H1 (cell line): Measurements from ENCODE around the gene NMU. TPM values are rescaled to one million over a fixed set of nuclear protein-coding genes. Genes with fewer than 3 reads are reported as not detected.

Source experiments
- BRCA1 ChIP-seq: IDR thresholded peaks from 2 replicates; pipeline ENCODE4 v1.6.1; 2012; ENCODE audit warnings: low read depth, low read length, improper control_type of control experiment
- EZH2 ChIP-seq: fragments of 200-600 bp; sonication (generic); IDR thresholded peaks from 2 replicates; pipeline ENCODE4 v1.7.1; 2012; ENCODE audit warnings: low read depth, mild to moderate bottlenecking, moderate library complexity, low read length, inconsistent platforms; ENCODE audit not compliant: severe bottlenecking
- HDAC6 ChIP-seq: IDR thresholded peaks from one replicate; pipeline ENCODE4 v1.7.1; 2012; ENCODE audit warnings: low read depth, mild to moderate bottlenecking, inconsistent platforms, low read length, moderate library complexity
- KDM4A ChIP-seq: IDR thresholded peaks from one replicate; pipeline ENCODE4 v1.7.1; 2012; ENCODE audit warnings: low read depth, mild to moderate bottlenecking, moderate library complexity, low read length, inconsistent platforms; ENCODE audit not compliant: severe bottlenecking
- RBBP5 ChIP-seq: IDR thresholded peaks from 2 replicates; pipeline ENCODE4 v1.7.1; 2012; ENCODE audit warnings: low read depth, mild to moderate bottlenecking, inconsistent platforms, low read length, moderate library complexity, borderline replicate concordance
- SIN3A ChIP-seq, 2 experiments: IDR thresholded peaks in 1 of 2; conservative IDR thresholded peaks in 1 of 2; 2 replicates each; pipeline ENCODE4 v1.6.1; 2011 to 2012; ENCODE audit warnings: low read length in 2 of 2, improper control_type of control experiment in 1 of 2, low read depth in 1 of 2, mild to moderate bottlenecking in 1 of 2
- SIRT6 ChIP-seq: IDR thresholded peaks from one replicate; pipeline ENCODE4 v1.7.1; 2012; ENCODE audit warnings: low read length, inconsistent platforms
- TAF7 ChIP-seq: optimal IDR thresholded peaks from 2 replicates; pipeline ENCODE3; 2011; ENCODE audit warnings: low read depth, mild to moderate bottlenecking, inconsistent platforms, low read length, moderate library complexity, borderline replicate concordance
- polyA plus RNA-seq, 7 experiments: library from polyadenylated mRNA; depleted of rRNA in 3 of 7; stranded (reverse) in 5 of 7; unstranded in 2 of 7; fragments of >200 nt in 5 of 7; fragments of 200-250 nt in 2 of 7; gene quantifications; 1 replicate in 5 of 7; 2 replicates in 1 of 7; 4 replicates in 1 of 7; pipeline versions ENCODE4 v1.2.1 to v1.2.3, GENCODE V29; 2011 to 2013; ENCODE audit warnings: missing spikeins in 2 of 7, mixed read lengths in 2 of 7
- total RNA-seq: library from RNA; stranded (reverse); fragmentation: NEBNext Ultra II Directional; extraction: Animal tissue kit (Norgen Biotek cat#: 25700); gene quantifications from 2 replicates; pipeline ENCODE4 v1.2.1, GENCODE V29; 2021
- TF ChIP-seq, protein P1 (sequence below): IDR thresholded peaks from 2 replicates; pipeline ENCODE4 v1.6.1; 2011; ENCODE audit warnings: low read depth, mild to moderate bottlenecking, low read length; ENCODE audit not compliant: insufficient read depth

The NMU gene
- total and polyA plus RNA-seq, 2 of the 8 experiments (the other 6 are each of a cell fraction or from before 2014, with no cell fraction given) = 30.5 to 50.4 TPM

DNA sequence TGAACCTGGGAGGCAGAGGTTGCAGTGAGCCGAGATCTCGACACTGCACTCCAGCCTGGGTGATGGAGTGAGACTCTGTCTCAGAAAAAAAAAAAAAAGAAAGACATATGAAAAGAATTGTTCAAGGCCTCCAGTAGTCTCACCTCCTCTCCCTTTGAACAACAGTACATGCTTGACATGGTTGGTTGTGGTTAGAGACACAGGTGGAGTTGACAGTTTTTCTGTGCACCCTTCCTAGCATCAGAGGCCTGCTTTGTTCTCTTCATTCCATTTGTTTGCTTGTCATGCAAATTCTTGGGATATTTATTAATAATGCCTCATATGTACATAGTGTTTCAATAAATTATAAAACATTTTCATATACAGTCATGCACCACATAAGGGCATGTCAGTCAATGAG, 25.7 kb downstream of the NMU start (continued):
- TF ChIP-seq KDM4A = no peak
- TF ChIP-seq RBBP5 = no peak
- TF ChIP-seq, protein P1, sequence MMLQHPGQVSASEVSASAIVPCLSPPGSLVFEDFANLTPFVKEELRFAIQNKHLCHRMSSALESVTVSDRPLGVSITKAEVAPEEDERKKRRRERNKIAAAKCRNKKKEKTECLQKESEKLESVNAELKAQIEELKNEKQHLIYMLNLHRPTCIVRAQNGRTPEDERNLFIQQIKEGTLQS = no peak
- no peak for TF ChIP-seq TAF7
- no peak for TF ChIP-seq BRCA1
- no peak for TF ChIP-seq EZH2
- no peak for TF ChIP-seq SIN3A (conservative IDR thresholded peaks at IDR 0.05 in 1 of 2, IDR thresholded peaks at IDR 0.05 in 1 of 2; ENCODE audit: low read depth in 1 of 2, low read length in 2 of 2)
- no peak for TF ChIP-seq SIRT6
- no peak for TF ChIP-seq HDAC6
